ENCODE measurements around the gene FADS3.
A peak's percentile ranks its signal among the peaks of the same experiment; 100 is the strongest.

FADS3 gene

GRCh38 chr11:61837411-61838005, 53.8 kb downstream of the FADS3 start:
- H2AFZ ChIP-seq (ENCODE audit: low read depth, low read length), result no peak overlapping the region
- no peaks in the 10 kb centered on the region for H3K27me3 ChIP-seq (ENCODE audit: insufficient read depth, low read length)
- H3K4me3 ChIP-seq (ENCODE audit: low read length), result no peak overlapping the region
- no peaks in the 10 kb centered on the region for H3K9me3 ChIP-seq (ENCODE audit: low read length)
- H3K4me1 ChIP-seq (ENCODE audit: insufficient read depth, low read length), result peaks cover 25% of the 10 kb centered on the region
- peaks cover 79% of the 10 kb centered on the region for H3K36me3 ChIP-seq (ENCODE audit: insufficient read depth, low read length)

GRCh38 chr11:61836193-61836592, 55.2 kb downstream of the FADS3 start:
- no peak overlapping the region for H2AFZ ChIP-seq (ENCODE audit: low read depth, low read length)
- peaks cover 79% of the 10 kb centered on the region for H3K36me3 ChIP-seq (ENCODE audit: insufficient read depth, low read length)
- no peak overlapping the region for H3K4me3 ChIP-seq (ENCODE audit: low read length)
- no peaks in the 10 kb centered on the region for H3K27me3 ChIP-seq (ENCODE audit: insufficient read depth, low read length)
- H3K9me3 ChIP-seq (ENCODE audit: low read length), result no peaks in the 10 kb centered on the region
- H3K4me1 ChIP-seq (ENCODE audit: insufficient read depth, low read length), result peaks cover 38% of the 10 kb centered on the region

- H3K4me1 ChIP-seq (ENCODE audit: insufficient read depth, low read length), result peaks cover 55% of the 10 kb centered on the region
- no peaks in the 10 kb centered on the region for H3K9me3 ChIP-seq (ENCODE audit: low read length)
- no peaks in the 10 kb centered on the region for H3K27me3 ChIP-seq (ENCODE audit: insufficient read depth, low read length)
- peaks cover 64% of the 10 kb centered on the region for H3K36me3 ChIP-seq (ENCODE audit: insufficient read depth, low read length)
- no peak overlapping the region for H3K4me3 ChIP-seq (ENCODE audit: low read length)
- H2AFZ ChIP-seq (ENCODE audit: low read depth, low read length), result no peak overlapping the region
Measured at GRCh38 chr11:61834278-61835048, 56.9 kb downstream of the FADS3 start.

GRCh38 chr11:61833926-61834277, 57.4 kb downstream of the FADS3 start:
- Histone ChIP-seq H2AFZ (ENCODE audit: low read depth, low read length) (no peak overlapping the region), H3K36me3 (ENCODE audit: insufficient read depth, low read length) (peaks cover 60% of the 10 kb centered on the region), H3K9me3 (ENCODE audit: low read length) (no peaks in the 10 kb centered on the region), H3K4me1 (ENCODE audit: insufficient read depth, low read length) (peaks cover 55% of the 10 kb centered on the region), H3K27me3 (ENCODE audit: insufficient read depth, low read length) (no peaks in the 10 kb centered on the region), H3K4me3 (ENCODE audit: low read length) (no peak overlapping the region)

DNA sequence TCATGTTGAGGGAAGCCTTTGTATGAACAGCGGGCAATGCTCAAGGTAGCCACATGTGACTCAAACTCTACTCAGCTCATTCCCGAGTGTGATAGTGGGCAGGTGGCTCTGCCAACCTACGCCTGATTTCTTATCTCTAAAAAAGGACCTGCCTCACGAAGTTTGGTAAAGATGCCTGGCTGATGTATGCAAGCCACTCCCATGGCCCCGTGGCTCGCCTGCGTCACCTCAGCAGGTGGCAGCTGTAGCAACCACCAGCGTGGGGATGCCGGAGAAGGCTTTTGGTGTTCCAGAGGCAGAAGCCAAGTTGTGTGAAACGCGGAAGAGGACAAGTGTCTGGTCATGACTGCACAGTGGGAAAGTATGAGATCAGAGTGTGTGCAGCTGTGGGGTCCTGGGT, 57.9 kb downstream of the FADS3 start:
- H3K27me3 ChIP-seq (ENCODE audit: insufficient read depth, low read length), result no peaks in the 10 kb centered on the region
- H3K36me3 ChIP-seq (ENCODE audit: insufficient read depth, low read length), result peaks cover 56% of the 10 kb centered on the region
- H3K4me1 ChIP-seq (ENCODE audit: insufficient read depth, low read length), result peaks cover 55% of the 10 kb centered on the region
- H3K9me3 ChIP-seq (ENCODE audit: low read length), result no peaks in the 10 kb centered on the region
- H3K4me3 ChIP-seq (ENCODE audit: low read length), result no peak overlapping the region
- H2AFZ ChIP-seq (ENCODE audit: low read depth, low read length), result no peak overlapping the region

GRCh38 chr11:61832754-61833153, 58.6 kb downstream of the FADS3 start:
- H2AFZ ChIP-seq (ENCODE audit: low read depth, low read length), result no peak overlapping the region
- no peak overlapping the region for H3K4me3 ChIP-seq (ENCODE audit: low read length)
- H3K4me1 ChIP-seq (ENCODE audit: insufficient read depth, low read length), result peaks cover 55% of the 10 kb centered on the region
- peaks cover 48% of the 10 kb centered on the region for H3K36me3 ChIP-seq (ENCODE audit: insufficient read depth, low read length)
- no peaks in the 10 kb centered on the region for H3K9me3 ChIP-seq (ENCODE audit: low read length)
- H3K27me3 ChIP-seq (ENCODE audit: insufficient read depth, low read length), result no peaks in the 10 kb centered on the region

DNA sequence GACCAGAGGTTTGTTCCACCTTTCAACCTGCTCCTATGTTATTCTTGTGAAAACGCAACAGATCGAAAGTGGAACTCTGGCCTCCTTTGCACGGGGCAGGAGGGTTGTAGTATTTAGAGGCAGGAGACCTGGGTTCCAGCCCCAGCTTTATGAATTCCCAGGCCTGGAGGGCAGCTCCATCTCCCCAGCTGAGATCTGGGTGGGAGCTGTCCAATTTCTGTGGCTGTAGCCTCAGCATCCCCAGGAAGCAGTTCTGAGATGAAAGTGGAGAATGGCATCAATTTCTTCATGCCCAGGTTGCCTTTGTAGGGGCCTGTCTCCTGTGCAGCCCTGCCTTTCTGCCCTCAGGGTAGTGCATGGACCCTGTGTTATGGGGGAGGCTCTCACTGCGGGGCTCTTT, 59.1 kb downstream of the FADS3 start:
- no peak overlapping the region for H2AFZ ChIP-seq (ENCODE audit: low read depth, low read length)
- H3K4me1 ChIP-seq (ENCODE audit: insufficient read depth, low read length), result peaks cover 55% of the 10 kb centered on the region
- no peaks in the 10 kb centered on the region for H3K9me3 ChIP-seq (ENCODE audit: low read length)
- H3K36me3 ChIP-seq (ENCODE audit: insufficient read depth, low read length), result peaks cover 43% of the 10 kb centered on the region
- no peaks in the 10 kb centered on the region for H3K27me3 ChIP-seq (ENCODE audit: insufficient read depth, low read length)
- H3K4me3 ChIP-seq (ENCODE audit: low read length), result no peak overlapping the region

GRCh38 chr11:61830237-61831105, 60.9 kb downstream of the FADS3 start:
- Histone ChIP-seq H2AFZ (ENCODE audit: low read depth, low read length) (no peak overlapping the region), H3K36me3 (ENCODE audit: insufficient read depth, low read length) (peaks cover 30% of the 10 kb centered on the region), H3K9me3 (ENCODE audit: low read length) (no peaks in the 10 kb centered on the region), H3K4me1 (ENCODE audit: insufficient read depth, low read length) (peaks cover 67% of the 10 kb centered on the region), H3K4me3 (ENCODE audit: low read length) (peak overlapping the region; percentile 100), H3K27me3 (ENCODE audit: insufficient read depth, low read length) (no peaks in the 10 kb centered on the region)

DNA sequence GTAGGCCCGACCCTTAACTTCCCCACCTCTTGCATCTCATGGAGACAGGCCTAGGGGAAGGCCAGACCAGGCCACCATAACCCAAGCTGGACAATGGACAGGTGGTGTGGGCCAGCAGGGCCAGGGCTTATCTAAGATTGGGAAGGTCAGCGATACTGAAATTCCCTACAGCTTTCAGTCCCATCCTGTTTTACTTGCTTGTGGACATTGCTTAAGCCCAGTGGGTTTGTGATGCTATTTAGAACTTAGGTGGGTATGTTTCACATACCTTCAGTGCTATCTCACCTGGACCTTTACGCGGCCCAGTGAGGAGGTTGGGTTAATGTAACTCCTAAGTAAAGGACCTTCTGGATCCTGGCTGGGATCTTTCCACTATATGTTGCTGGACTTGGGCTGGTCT, 61.5 kb downstream of the FADS3 start:
- peaks cover 64% of the 10 kb centered on the region for H3K4me1 ChIP-seq (ENCODE audit: insufficient read depth, low read length)
- H3K27me3 ChIP-seq (ENCODE audit: insufficient read depth, low read length), result no peaks in the 10 kb centered on the region
- peaks cover 30% of the 10 kb centered on the region for H3K36me3 ChIP-seq (ENCODE audit: insufficient read depth, low read length)
- peak overlapping the region; percentile 100 for H3K4me3 ChIP-seq (ENCODE audit: low read length)
- no peaks in the 10 kb centered on the region for H3K9me3 ChIP-seq (ENCODE audit: low read length)
- no peak overlapping the region for H2AFZ ChIP-seq (ENCODE audit: low read depth, low read length)

- peaks cover 55% of the 10 kb centered on the region for H3K4me1 ChIP-seq (ENCODE audit: insufficient read depth, low read length)
- no peak overlapping the region for H2AFZ ChIP-seq (ENCODE audit: low read depth, low read length)
- peak overlapping the region; percentile 100 for H3K4me3 ChIP-seq (ENCODE audit: low read length)
- no peaks in the 10 kb centered on the region for H3K27me3 ChIP-seq (ENCODE audit: insufficient read depth, low read length)
- H3K9me3 ChIP-seq (ENCODE audit: low read length), result no peaks in the 10 kb centered on the region
- peaks cover 28% of the 10 kb centered on the region for H3K36me3 ChIP-seq (ENCODE audit: insufficient read depth, low read length)
Measured at GRCh38 chr11:61828629-61829407, 62.5 kb downstream of the FADS3 start.

DNA sequence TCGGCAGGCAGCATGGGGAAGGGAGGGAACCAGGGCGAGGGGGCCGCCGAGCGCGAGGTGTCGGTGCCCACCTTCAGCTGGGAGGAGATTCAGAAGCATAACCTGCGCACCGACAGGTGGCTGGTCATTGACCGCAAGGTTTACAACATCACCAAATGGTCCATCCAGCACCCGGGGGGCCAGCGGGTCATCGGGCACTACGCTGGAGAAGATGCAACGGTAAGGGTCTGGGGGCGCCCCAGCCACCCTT, 63.0 kb downstream of the FADS3 start:
- Histone ChIP-seq H2AFZ (ENCODE audit: low read depth, low read length) (no peak overlapping the region), H3K4me1 (ENCODE audit: insufficient read depth, low read length) (peaks cover 50% of the 10 kb centered on the region), H3K27me3 (ENCODE audit: insufficient read depth, low read length) (no peaks in the 10 kb centered on the region), H3K36me3 (ENCODE audit: insufficient read depth, low read length) (peaks cover 23% of the 10 kb centered on the region), H3K9me3 (ENCODE audit: low read length) (no peaks in the 10 kb centered on the region), H3K4me3 (ENCODE audit: low read length) (peak overlapping the region; percentile 100)

DNA sequence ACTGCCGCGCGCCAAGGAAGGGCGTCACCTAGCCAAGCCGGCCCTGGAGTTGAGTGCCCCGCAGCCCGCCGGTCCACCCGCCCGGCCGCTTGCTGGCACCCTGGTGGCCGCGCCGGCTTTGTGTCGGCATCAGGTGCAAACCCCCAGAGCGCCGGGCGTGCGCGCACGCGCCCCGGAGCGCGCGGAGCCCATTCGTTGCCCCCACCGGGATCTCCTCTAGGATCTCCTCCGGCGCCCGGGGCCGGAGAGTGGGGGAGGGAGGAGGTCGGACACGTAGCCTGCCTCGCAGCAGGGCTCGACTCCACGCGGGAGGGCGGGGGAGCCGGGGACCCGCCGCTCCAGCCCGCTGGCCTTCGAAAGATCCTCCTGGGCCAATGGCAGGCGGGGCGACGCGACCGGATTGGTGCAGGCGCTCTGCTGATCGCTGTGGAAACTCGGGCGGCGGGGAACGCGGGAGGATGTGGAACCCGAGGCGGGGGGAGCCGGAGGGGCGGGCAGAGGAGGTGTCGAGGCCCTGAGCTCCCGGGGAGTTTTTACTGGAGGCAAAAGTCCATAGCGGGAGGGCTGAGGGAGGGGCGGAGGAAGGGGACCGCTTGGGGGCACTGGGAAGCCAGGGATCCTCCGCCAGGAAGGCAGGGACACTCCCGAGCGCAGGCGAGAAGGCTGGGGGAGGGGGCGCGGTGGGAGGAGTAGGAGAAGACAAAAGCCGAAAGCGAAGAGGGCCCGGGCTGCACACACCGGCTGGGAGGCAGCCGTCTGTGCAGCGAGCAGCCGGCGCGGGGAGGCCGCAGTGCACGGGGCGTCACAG, 63.6 kb downstream of the FADS3 start, which contains the start of gene FADS2:
TSS of gene FADS2 (plus strand) at position 730 of the 808 bp plus-strand sequence. CDS start 91 bp downstream, outside the sequence.
- Histone ChIP-seq H2AFZ (ENCODE audit: low read depth, low read length) (peak within 1 kb of the TSS; percentile 26), H3K27me3 (ENCODE audit: insufficient read depth, low read length) (no peaks in the 10 kb centered on the region), H3K9me3 (ENCODE audit: low read length) (no peaks in the 10 kb centered on the region), H3K36me3 (ENCODE audit: insufficient read depth, low read length) (peaks cover 17% of the 10 kb centered on the region), H3K4me1 (ENCODE audit: insufficient read depth, low read length) (peaks cover 45% of the 10 kb centered on the region), H3K4me3 (ENCODE audit: low read length) (peak within 1 kb of the TSS; percentile 100)
